Upper lobe of left lung (tissue), 4 donors: Measurements from ENCODE around the gene IKBKG.

Experiments
- EP300 ChIP-seq, 4 donors: sonication (generic); formaldehyde crosslinking; IDR thresholded peaks; one replicate each; pipeline ENCODE4 v1.5.1; 2017; ENCODE audit warnings: antibody characterized with exemption in 4 of 4, control low read depth in 2 of 4
- TF ChIP-seq, protein P1 (sequence below), 6 experiments: fragments of 450-650 bp in 4 of 6; fragments of 200-600 bp in 2 of 6; sonication (generic) in 2 of 6; IDR thresholded peaks; one replicate each; pipeline ENCODE4 v1.5.1; 2016 to 2019; ENCODE audit warnings: antibody characterized with exemption in 6 of 6

DNA sequence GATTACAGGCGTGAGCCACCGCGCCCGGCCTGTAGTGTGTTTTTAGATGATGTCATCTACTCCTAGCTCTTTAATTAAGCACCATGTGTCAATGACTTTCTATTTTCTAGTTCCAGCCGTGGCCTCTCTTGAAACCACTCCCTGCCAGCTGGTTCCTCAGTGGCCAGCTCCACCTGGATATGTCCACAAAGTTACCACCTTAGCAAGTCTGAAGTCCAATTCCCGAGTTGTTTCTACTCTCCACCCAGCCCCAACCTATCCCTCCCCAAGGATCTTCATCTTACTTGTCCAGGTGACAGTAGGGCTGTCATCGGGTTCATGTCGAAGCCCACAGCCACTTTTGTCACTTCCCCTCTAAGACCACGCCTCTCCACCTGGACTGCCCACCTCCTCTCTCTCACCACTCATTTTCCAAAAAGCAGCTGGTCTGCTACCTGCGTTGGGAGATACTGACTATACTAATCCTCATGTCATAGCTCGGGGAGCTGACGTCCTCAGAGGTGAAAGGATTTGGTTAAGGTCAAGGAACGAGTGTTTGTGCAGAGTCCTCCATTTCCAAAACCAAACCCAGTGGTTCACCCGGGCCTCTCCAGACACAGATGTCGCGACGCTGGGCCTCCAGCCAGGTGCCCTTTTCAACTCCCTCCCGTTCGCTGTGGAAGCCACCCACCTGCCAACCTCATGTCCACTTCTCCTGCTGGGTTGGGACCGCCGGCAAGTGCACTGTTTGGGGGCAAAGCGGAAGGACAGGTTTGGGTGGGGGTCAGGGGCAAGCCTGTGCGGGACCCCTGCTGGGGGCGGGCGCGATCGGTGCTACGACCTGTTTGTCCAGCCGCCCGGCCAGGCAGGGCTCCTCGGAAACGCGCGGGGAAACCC, 32.1 kb upstream of the IKBKG start:
- TF ChIP-seq, protein P1, sequence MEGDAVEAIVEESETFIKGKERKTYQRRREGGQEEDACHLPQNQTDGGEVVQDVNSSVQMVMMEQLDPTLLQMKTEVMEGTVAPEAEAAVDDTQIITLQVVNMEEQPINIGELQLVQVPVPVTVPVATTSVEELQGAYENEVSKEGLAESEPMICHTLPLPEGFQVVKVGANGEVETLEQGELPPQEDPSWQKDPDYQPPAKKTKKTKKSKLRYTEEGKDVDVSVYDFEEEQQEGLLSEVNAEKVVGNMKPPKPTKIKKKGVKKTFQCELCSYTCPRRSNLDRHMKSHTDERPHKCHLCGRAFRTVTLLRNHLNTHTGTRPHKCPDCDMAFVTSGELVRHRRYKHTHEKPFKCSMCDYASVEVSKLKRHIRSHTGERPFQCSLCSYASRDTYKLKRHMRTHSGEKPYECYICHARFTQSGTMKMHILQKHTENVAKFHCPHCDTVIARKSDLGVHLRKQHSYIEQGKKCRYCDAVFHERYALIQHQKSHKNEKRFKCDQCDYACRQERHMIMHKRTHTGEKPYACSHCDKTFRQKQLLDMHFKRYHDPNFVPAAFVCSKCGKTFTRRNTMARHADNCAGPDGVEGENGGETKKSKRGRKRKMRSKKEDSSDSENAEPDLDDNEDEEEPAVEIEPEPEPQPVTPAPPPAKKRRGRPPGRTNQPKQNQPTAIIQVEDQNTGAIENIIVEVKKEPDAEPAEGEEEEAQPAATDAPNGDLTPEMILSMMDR (IDR thresholded peaks at IDR 0.05): no peak
- no peak for TF ChIP-seq EP300 (IDR thresholded peaks at IDR 0.05)
